Right atrium auricular region (tissue), 2 donors: ENCODE results near the gene NUP62CL. TPM values are rescaled to one million over a fixed set of nuclear protein-coding genes. Genes with fewer than 3 reads are reported as not detected.

Source experiments
- DNase-seq: peaks from one replicate; pipeline ENCODE4 v3.0.0-alpha.2; 2019; ENCODE audit warnings: low spot score
- H3K27ac ChIP-seq, 2 donors: fragments of 200-600 bp; sonication (generic); 1 replicate in 1 of 2; 2 replicates in 1 of 2; pipeline ENCODE4 v1.5.1; 2016 to 2019
- H3K27me3 ChIP-seq, 2 donors: fragments of 200-600 bp; sonication (generic); one replicate each; pipeline versions ENCODE4 v1.5.1 to v1.6.0; 2017 to 2019
- H3K36me3 ChIP-seq: fragments of 200-600 bp; sonication (generic); one replicate; pipeline ENCODE4 v1.5.1; 2016
- H3K4me1 ChIP-seq, 2 donors: fragments of 200-600 bp; sonication (generic); one replicate each; pipeline versions ENCODE4 v1.5.1 to v1.6.0; 2017 to 2019
- H3K4me3 ChIP-seq, 2 donors: fragments of 200-600 bp; sonication (generic); 1 replicate in 1 of 2; 2 replicates in 1 of 2; pipeline ENCODE4 v1.5.1; 2017 to 2019; ENCODE audit warnings: mild to moderate bottlenecking in 1 of 2, moderate library complexity in 1 of 2
- H3K9me3 ChIP-seq, 2 donors: fragments of 200-600 bp; sonication (generic); one replicate each; pipeline ENCODE4 v1.5.1; 2019
- CTCF ChIP-seq, 2 donors: fragments of 200-600 bp; sonication (generic); IDR thresholded peaks; one replicate each; pipeline ENCODE4 v1.5.1; 2019; ENCODE audit warnings: antibody characterized with exemption in 2 of 2
- total RNA-seq, 2 donors: library from RNA; depleted of rRNA; stranded (reverse); fragments of >200 nt; gene quantifications; one replicate each; pipeline ENCODE4 v1.1.0, GENCODE V29; 2016

NUP62CL gene
- total RNA-seq, result not detected

- Histone ChIP-seq H3K27me3 (peaks cover 3 to 7% of the 10 kb centered on the region in 2 donors), H3K27ac (no peak within 1 kb of the TSS), H3K4me3 (peak within 1 kb of the TSS; percentile 22 to 36), H3K9me3 (no peaks in the 10 kb centered on the region), H3K4me1 (no peaks in the 10 kb centered on the region), H3K36me3 (no peaks in the 10 kb centered on the region)
- no peak for DNase-seq
- TF ChIP-seq CTCF (IDR thresholded peaks at IDR 0.05), result no peak
These were observed at the start of gene NUP62CL, which contains the start of gene DNAAF6 for GRCh38 chrX:107205770-107206696. NUP62CL (minus strand) TSS chrX:107206433; CDS start chrX:107175146, 31,287 bp downstream. DNAAF6 (plus strand) TSS chrX:107206611; CDS start chrX:107212876, 6,265 bp downstream.

GRCh38 chrX:107228486-107228819 lies 22.2 kb upstream of the NUP62CL start:
- no peak overlapping the region for H3K27ac ChIP-seq
- DNase-seq, result no peak
- H3K4me3 ChIP-seq, result no peak overlapping the region
- no peaks in the 10 kb centered on the region for H3K9me3 ChIP-seq
- no peaks in the 10 kb centered on the region for H3K27me3 ChIP-seq
- H3K36me3 ChIP-seq, result no peaks in the 10 kb centered on the region
- TF ChIP-seq CTCF (IDR thresholded peaks at IDR 0.05), result no peak
- H3K4me1 ChIP-seq, result no peaks in the 10 kb centered on the region

- Histone ChIP-seq H3K36me3 (no peaks in the 10 kb centered on the region), H3K4me3 (no peak overlapping the region), H3K9me3 (no peaks in the 10 kb centered on the region), H3K4me1 (no peaks in the 10 kb centered on the region), H3K27ac (no peak overlapping the region), H3K27me3 (no peaks in the 10 kb centered on the region)
- DNase-seq, result no peak
- TF ChIP-seq CTCF (IDR thresholded peaks at IDR 0.05), result no peak
These were observed 21.7 kb upstream of the NUP62CL start for GRCh38 chrX:107227780-107228485.

GRCh38 chrX:107226757-107227156 lies 20.5 kb upstream of the NUP62CL start:
- H3K4me1 ChIP-seq, result no peaks in the 10 kb centered on the region
- TF ChIP-seq CTCF (IDR thresholded peaks at IDR 0.05), result no peak
- H3K36me3 ChIP-seq, result no peaks in the 10 kb centered on the region
- no peaks in the 10 kb centered on the region for H3K27me3 ChIP-seq
- H3K4me3 ChIP-seq, result no peak overlapping the region
- H3K27ac ChIP-seq, result no peak overlapping the region
- no peak for DNase-seq
- H3K9me3 ChIP-seq, result no peaks in the 10 kb centered on the region

- TF ChIP-seq CTCF (IDR thresholded peaks at IDR 0.05), result no peak
- H3K27me3 ChIP-seq, result peaks cover 0 to under 1% of the 10 kb centered on the region in 2 donors
- H3K4me1 ChIP-seq, result no peaks in the 10 kb centered on the region
- H3K36me3 ChIP-seq, result no peaks in the 10 kb centered on the region
- H3K27ac ChIP-seq, result no peak overlapping the region
- H3K9me3 ChIP-seq, result no peaks in the 10 kb centered on the region
- no peak for DNase-seq
- no peak overlapping the region for H3K4me3 ChIP-seq
These were observed 7.2 kb upstream of the NUP62CL start for GRCh38 chrX:107213477-107213876.
